ENCODE data around the gene CPED1. TPM values are rescaled to one million over a fixed set of nuclear protein-coding genes. Genes with fewer than 3 reads are reported as not detected.
A peak's percentile ranks its signal among the peaks of the same experiment; 100 is the strongest.
"Not testable (repeated sequence)": the region's sequence is repeated elsewhere in the genome, so short reads cannot be mapped to it uniquely, and the experiment has no call there.

Gene CPED1
- polyA plus RNA-seq, 4 donors: 32.0 to 44.4 (median 38.7) TPM

DNA sequence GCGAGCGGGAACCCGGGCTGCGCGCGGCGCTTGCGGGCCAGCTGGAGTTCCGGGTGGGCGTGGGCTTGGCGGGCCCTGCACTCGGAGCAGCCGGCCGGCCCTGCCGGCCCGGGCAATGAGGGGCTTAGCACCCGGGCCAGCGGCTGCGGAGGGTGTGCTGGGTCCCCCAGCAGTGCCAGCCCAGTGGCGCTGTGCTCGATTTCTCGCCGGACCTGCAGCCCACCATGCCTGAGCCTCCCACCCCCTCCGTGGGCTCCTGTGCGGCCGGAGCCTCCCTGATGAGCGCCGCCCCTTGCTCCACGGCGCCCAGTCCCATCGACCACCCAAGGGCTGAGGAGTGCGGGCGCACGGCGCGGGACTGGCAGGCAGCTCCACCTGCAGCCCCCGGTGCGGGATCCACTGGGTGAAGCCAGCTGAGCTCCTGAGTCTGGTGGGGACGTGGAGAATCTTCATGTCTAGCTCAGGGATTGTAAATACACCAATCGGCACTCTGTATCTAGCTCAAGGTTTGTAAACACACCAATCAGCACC lies 71.5 kb downstream of the CPED1 start:
- DNase-seq (ENCODE audit: low read depth in 4 of 4, low spot score in 2 of 4): not testable (repeated sequence)

DNA sequence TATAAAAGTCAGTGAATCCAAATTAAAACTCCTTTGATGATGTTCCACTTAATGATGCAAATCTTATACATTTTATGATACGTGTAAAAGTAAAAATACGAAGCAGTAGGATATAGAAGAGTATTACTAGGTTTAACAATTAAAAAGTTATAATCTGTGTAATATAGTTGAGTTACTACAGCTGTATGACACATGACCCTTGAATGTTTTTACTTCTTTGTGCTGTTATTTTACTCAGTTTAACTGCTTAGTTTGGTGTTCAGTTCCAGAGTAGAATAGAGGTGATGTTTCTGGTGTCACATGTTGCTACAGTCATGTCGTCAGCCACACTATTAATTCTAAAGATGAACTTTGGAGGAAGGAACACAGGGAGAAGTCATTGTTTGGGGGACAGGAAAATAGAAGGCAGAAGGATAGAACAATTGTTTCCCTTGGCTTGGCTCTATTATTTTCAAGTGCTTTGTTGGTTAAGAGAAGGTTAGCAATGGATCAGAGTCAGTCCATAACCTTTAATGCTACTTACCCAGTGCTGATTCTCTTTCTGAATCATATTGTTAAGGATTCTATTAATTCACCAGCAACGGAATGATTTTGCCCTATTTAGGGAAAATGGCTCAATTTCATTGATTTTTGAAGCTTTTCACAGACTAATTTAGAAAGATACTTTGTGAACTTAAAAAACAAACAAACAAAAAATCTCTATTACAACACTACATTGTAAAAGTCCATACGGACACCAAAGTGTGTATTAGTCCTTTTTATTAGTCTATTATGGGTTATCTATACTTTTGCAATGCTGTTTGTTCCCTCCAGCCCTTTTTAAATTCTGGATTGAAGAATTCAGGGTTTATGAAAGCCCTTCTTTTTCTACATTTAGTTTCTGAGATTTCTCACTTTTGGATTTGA lies 73.4 kb downstream of the CPED1 start:
- peak in 3 of 4 donors; percentile 28 to 54 (median 38) for DNase-seq (ENCODE audit: low read depth in 4 of 4, low spot score in 2 of 4)

DNA sequence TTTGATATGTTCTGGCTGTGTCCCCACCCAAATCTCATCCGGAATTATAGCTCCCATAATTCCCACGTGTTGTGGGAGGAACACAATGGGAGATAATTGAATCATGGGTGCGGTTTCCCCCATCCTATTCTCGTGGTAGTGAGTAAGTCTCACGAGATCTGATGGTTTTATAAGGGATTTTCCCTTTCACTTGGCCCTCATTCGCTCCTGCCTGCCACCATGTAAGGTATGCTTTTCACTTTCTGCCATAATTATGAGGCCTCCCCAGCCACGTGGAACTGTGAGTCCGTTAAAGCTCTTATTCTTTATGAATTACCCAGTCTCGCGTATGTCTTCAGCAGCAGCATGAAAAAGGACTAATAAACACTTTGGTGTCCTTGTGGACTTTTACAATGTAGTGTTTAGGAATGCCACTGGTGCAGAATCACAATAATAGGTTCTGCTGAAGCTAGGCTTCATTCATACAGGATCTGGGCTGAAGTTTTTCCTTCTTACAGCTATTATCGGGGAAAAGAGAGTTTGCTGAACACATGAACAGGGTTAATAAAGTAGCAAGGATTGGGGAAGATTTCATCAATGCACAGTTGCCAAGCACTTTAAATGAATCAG lies 74.3 kb downstream of the CPED1 start:
- DNase-seq (ENCODE audit: low read depth in 4 of 4, low spot score in 2 of 4): no peak

DNA sequence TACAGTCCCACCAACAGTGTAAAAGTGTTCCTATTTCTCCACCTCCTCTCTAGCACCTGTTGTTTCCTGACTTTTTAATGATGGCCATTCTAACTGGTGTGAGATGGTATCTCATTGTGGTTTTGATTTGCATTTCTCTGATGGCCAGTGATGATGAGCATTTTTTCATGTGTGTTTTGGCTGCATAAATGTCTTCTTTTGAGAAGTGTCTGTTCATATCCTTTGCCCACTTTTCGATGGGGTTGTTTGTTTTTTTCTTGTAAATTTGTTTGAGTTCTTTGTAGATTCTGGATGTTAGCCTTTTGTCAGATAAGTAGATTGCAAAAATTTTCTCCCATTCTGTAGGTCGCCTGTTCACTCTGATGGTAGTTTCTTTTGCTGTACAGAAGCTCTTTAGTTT lies 79.2 kb downstream of the CPED1 start:
- DNase-seq (ENCODE audit: low read depth in 4 of 4, low spot score in 2 of 4): not testable (repeated sequence)

DNA sequence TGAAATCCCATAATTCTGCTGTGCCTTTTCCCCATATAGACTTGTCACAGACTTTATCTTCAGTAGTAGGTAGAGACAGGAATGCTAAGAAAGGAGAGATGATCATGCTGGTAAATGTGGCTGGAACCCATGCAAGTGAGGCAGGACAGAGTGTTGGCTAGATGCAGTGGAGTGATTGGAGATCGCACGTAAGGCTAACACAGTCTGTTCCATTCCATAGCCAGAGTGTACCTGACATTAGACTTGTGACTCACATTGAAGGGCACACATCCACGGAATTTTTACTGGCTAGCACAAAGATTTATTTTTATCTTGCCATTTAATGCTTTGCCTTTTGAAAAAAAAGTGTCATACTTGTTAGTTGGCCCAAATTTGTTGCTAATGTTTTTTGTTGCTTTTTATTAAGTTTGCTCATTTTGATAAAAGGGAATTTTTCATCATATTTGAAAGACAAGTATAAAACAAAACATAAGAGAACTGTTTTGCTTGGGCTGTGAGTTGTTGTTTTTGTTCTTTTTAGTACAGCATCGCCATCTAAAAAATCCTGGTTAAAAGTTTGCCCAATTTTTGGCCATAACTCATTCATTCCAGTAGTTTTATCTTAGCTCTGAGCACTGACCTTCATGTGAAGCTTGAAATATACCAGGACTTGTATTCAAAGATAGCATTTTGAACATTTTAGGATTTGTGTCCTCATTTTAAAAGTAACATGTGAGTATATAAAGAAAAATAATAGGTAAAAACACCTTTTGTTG lies 81.0 kb downstream of the CPED1 start:
- no peak for DNase-seq (ENCODE audit: low read depth in 4 of 4, low spot score in 2 of 4)

DNA sequence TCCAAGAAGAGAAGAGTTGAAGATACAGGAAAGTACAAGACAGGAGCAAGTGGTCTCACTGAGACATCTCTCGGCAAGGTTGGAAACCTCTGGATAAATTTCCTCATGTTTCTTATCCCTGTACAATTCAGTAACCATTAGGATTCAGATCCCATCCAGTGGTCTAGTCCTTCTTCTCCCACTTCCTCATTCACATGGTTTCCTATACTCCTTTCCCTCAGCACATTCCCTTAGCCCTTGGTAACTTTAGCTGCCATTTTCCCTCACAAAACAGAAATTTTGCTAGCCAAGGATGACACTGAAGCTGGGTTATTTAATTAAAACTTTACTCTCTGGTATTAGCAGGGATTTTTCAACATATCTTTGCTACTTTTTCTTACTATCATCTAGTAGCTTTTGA lies 82.6 kb downstream of the CPED1 start:
- no peak for DNase-seq (ENCODE audit: low read depth in 4 of 4, low spot score in 2 of 4)

DNA sequence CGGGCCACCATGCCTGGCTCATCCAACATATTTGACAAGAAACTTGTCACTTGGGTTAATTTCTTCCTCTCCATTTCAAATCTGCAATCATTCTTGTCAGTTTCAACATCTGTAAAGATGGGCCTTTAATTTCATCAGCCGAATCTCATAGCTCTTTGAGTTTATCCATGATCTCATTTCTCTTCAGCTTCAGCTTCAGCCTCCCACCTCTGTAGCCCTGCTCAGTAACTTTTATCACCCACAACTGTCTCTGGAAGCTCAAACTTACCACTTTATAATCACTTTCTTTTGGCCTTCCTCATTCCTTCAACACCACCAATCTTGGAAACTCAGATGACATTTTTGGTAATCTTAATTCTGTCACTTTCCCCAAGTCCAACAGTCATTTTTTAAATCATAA lies 83.2 kb downstream of the CPED1 start:
- no peak for DNase-seq (ENCODE audit: low read depth in 4 of 4, low spot score in 2 of 4)

DNA sequence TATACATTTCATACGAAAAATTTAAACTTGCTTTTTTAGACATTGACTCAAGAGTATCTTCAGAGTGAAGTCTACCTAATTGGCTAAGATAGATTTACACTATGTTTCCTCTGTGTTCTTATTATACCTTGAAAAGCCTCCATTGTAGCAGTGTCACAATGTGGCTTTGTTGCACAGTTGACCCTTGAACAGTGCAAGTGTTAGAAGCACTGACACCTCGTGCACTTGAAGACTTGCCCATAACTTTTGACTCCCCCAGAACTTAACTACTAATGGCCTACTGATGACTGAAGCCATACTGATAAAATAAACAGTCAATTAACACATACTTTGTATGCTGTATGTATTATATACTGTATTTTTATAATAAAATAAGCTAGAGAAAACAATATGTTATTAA lies 84.3 kb downstream of the CPED1 start:
- DNase-seq (ENCODE audit: low read depth in 4 of 4, low spot score in 2 of 4): no peak

DNA sequence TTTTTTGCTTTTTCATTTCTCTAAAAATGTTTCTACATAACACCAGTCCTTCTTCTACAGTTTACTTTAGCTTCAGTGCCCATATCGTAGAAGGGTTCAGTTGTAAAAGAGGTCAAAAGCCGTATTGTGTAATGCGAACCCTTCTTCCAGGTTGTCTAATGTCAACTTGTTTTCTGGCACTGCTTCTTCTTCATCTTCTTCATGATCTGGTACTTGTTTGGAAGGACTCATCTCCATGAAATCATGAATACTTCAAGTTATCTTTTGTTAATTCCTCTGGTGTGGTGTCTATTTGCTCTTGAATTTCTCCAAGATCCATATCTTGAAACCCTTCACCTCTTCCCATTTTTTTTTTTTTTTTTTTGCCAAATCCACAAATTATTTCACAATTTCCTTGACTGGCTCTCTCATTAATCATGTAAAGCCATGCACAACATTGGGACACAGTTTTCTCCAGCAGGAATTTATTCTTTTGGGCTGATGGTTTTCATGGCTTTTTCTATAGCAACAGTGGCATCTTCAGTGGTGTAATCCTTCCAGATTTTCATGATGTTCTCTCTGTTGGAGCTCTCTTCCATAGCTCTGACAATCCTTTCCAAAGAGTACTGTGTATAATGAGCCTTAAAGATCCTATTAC lies 85.1 kb downstream of the CPED1 start:
- no peak for DNase-seq (ENCODE audit: low read depth in 4 of 4, low spot score in 2 of 4)

DNA sequence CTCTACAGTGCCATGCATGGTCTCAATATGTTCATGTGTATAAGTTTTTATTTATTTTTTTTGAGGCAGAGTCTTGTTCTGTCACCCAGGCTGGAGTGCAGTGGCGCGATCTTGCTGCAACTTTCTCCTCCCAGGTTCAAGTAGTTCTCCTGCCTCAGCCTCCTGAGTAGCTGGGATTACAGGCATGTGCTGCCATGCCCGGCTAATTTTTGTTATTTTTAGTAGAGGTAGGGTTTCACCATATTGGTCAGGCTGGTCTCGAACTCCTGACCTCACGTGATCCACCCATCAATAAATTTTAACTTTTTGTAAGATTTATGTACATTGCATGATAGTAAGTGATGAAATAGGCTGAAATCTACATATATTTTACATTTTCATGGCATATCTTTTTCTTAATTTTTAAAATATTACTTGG lies 86.9 kb downstream of the CPED1 start:
- not testable (repeated sequence) for DNase-seq (ENCODE audit: low read depth in 4 of 4, low spot score in 2 of 4)

DNA sequence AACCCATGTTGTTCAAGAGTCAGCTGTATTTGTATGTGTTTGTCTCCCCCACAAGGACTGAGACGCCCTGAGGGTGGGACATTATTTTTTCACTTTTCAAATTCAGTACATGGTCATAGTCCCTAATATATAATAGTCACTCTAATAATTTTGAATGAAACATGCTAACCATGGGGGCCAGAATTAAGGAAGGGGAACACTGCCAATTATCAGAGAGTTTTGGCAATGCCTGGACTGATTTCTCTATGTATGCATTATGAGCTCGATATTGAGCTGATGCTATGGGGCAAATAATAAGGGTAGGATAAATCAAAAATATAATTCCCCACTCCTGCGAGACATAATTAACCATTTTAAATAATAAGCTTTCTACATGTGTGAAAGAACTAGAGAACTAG lies 87.4 kb downstream of the CPED1 start:
- no peak for DNase-seq (ENCODE audit: low read depth in 4 of 4, low spot score in 2 of 4)

DNA sequence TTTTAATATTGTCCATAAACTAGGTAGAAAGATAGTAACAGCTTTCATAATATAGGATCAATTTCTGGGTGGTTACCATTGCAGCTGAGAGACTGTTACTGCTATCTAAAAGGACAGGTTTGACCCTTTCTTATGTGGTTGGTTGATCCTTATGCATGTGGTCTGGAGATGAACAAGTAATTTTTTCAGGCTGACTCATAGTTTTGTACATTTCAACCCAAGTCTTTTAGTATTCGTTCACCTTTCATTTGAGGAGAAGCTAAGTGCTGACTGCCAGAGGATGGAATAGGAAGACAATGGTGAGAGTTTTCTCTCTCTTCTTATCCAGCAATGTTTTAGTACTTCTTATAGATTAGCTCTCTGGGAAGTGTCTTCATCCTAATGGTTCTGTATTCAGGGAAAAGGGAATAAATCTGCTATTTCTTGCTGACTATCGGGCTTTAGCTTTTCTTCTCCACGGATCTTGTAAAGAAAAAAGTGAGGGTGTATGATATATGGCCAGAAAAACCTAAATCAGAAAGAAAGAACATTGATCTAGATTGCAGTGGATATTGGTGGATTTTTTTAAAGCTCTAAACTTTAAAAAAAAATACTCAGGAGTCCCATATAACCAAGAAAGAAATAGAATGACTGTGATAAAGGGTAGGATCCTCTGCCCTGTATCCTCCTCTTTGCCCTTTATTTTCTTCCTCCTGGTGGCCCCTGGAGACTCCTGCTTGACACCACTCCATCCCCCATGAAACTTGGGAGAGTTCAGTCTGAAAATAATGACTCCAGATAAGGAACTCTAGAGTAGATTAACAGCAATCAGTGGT lies 88.0 kb downstream of the CPED1 start:
- no peak for DNase-seq (ENCODE audit: low read depth in 4 of 4, low spot score in 2 of 4)

DNA sequence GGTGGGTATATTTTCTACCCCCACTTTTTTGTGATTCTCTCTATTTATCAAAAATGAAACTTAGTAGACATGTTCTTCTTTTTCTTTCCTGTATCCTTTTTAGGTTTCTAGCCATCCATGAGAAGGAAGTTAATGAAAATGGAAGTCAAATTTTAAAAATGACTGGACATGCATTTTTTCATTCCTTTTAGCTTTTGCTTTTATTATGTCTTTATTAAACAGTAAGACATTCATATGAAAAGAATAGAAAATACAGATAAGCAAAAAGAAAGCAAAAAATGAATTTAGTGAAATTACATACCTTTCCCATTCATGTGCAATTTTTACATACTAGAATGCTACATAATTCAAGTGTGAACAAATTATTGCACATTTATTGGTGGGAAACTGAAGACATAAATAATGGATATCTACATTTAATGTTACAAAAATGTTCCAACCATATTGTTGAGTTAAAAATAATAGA lies 88.7 kb downstream of the CPED1 start:
- DNase-seq (ENCODE audit: low read depth in 4 of 4, low spot score in 2 of 4): no peak

DNA sequence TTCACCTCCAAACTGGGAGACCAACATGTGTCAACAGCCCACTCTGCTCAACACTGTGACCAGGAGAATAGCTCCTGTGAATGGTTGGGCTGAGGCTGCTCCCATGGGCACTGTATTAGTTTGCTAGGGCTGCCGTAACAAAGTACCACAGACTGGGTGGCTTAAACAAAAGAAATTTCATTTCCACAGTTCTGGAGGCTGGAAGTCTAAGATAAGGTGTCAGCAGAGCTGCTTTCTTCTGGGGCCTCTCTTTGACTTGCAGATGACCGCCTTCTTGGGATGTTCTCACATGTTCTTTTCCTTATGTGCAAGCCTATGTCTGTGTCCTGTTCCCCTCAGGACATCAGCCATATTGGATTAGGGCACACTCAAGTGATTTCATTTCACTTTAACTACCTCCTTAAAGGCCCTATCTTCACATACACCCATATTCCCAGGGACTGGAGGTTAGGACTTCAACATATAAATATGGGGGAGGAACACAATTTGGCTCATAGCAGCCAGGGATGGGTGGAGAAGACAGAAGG lies 90.3 kb downstream of the CPED1 start:
- no peak for DNase-seq (ENCODE audit: low read depth in 4 of 4, low spot score in 2 of 4)

DNA sequence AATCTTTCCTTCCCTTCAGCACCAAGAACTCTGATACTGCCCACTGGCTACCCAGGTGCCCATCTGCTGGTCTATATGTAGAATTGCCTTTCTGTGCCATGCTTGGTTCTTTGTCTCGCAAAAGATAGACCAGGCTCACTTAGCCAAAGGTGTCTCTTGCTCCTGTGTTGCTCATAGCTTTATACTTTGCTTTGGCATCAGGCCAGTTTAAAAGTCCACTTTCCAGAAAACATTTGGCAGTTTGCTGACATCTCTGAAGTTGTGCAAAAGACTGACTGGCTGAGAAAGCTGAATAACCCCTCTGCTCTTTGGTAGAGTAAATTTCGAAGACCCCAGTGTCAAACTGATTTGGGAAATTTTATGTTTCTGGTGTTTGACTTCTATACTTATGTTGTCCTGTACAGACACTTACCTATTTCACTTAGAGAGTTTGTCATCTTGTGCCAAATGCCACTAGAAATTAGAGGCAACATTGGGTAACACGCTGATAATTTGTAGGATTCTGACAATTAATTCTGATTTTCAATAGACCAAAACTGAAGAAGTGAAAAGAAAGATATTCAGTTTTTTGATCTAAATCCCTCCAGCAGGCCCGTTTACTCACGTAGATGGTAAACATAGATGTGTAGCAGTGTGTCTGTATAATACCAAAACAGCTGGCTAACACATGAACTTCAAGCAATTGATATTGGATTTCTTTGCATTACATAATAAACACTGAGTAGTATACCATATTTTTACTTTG lies 91.1 kb downstream of the CPED1 start:
- DNase-seq (ENCODE audit: low read depth in 4 of 4, low spot score in 2 of 4): no peak

DNA sequence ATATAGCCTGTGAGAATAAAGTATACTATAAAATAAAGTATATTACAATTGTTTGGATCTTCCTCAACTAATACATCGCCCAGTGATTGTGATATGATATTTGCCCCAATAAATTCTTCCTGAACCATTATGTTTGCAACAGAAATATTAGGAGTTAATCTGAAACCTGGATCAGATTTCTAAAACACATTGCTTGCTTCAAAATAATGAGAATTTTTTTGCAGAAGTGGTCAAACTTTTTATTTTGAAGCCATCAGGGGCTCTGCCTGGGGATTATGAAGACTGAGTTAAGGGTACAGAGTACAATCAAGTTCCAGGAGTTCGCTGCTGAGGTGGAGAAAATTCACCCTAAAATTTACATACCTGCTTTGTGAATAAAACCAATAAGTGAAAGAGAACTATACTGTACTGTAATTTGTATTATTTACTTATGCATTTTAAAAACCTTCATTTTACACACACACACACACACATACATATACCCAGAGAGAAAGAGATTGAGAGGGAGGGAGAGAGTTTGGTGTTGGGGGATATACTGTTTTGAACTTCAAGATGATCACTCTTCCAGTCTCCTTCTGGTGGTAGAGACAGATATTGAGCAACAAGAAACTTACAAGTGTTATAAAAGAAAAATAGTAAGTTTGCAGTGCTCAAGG lies 91.9 kb downstream of the CPED1 start:
- DNase-seq (ENCODE audit: low read depth in 4 of 4, low spot score in 2 of 4): no peak

DNA sequence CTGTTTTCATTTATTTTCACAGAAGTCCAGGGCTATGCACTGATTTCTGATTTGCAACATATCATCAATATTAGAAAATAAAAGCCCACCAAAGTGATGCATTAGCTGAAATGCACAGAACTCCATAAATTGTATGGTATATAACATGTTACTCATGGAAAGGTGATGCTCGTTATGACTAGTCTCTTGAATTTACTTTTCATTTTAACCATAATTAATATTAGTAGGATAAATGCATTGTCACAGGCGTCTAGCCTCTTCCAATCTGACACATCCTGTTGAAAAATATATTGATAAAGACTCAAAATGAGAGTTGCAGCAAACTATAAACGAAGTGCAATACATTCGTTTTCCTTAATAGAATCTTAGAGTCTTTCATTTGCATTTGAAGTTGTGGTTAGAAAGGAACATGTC lies 92.4 kb downstream of the CPED1 start:
- DNase-seq (ENCODE audit: low read depth in 4 of 4, low spot score in 2 of 4): no peak

DNA sequence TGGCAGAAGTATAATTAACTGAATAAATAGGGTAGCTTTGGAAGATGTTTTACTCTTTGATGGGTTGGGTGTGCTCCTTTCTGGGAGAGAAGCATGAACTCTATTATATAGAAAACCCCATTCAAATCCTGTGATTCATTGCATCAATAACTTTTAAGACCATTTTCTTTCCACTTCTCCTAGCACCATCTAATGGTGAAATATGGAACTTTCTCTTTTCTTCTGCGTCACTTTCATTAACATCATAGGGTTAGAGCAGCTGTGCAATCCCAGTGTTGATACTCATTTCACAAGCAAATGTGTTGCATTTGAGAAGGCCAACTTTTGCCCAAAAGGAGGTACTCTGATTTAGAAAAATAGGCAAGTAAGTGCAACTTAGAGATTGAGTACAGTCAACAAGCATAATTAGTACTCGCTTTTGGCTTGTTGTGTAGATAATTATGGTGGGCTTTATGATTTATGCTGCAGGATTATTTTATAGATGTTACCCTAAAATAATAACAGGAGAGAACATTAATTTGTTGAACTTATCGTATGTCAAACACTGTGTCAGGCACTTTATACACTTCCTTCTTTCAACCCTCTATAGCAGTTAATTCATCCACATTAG lies 92.9 kb downstream of the CPED1 start:
- DNase-seq (ENCODE audit: low read depth in 4 of 4, low spot score in 2 of 4): peak in 3 of 4 donors; percentile 24 to 67 (median 56)

Measured in left renal cortex interstitium (tissue), 4 donors.